DMS79 (cell line): ENCODE measurements around the gene SNAPC3.

Experiments used
- DNase-seq: peaks from one replicate; lab custom pipeline; 2025; lab: John Stamatoyannopoulos, UW

SNAPC3 gene

GRCh38 chr9:15492485-15493150 is 69.9 kb downstream of the SNAPC3 start:
- no peak for DNase-seq

DNA sequence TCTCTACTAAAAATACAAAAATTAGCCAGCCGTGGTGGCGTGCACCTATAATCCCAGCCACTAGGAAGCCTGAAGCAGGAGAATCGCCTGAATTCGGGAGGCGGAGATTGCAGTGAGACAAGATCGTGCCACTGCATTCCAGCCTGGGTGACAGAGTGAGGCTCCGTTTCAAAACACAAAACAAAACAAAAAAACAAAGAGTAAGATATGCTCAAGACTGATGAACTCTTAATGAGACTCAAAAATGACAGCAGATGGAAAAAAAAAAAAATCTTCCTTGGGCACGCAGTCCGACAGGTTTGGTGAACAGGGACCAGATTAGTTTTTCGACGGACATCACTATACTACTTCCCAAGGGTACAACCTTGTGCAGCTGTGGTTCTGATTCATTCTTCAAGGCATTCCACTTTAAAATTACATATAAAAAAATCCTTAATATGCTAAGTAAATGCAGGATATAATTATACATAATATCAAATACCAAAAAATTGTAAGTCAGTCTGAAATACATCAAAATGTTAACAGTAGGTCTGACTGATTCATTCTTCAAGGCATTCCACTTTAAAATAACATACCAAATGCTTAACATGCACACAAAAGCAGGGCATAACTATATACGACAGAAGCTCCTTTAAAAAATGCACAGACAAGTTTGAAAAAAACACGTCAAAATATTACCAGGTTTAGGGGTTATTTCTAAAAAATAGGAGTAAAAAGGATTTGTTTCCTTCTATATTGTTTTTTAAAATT is 75.7 kb downstream of the SNAPC3 start:
- DNase-seq, result no peak

- DNase-seq, result no peak
Measured at GRCh38 chr9:15499139-15499538, 76.5 kb downstream of the SNAPC3 start.

DNA sequence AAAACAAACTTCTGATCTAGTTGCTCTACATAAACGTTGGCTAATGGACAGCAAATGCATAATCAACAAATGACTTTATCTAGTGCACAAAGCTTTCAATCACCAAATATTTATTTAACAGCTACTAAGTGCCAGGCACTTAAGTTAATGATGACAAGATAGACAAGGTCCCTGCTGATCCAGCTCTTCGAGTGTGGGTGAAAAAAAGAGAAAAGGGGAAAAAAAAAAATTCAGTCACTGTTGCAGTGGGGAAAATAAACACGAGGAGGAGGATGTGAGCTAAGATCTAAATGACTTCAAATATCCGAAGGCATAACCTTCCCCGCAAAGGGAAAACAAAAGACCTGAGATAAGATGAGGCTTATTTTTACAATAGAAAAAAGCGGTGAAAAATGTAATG is 78.5 kb downstream of the SNAPC3 start:
- no peak for DNase-seq

DNA sequence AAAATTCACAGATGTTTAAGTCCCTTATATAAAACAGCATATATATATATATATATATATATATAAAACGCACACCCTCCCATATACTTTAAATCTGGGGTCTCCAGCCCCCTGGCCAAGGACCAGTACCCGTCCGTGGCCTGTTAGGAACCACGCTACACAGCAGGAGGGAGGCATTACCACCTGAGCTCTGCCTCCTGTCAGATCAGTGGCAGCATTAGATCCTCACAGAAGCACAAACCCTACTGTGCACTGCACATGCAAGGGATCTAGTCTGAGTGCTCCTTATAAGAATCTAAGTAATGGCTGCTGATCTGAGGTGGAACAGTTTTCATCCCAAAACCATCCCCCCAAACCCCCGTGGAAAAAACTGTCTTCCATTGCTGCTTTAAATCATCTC is 79.1 kb downstream of the SNAPC3 start:
- DNase-seq, result no peak

DNA sequence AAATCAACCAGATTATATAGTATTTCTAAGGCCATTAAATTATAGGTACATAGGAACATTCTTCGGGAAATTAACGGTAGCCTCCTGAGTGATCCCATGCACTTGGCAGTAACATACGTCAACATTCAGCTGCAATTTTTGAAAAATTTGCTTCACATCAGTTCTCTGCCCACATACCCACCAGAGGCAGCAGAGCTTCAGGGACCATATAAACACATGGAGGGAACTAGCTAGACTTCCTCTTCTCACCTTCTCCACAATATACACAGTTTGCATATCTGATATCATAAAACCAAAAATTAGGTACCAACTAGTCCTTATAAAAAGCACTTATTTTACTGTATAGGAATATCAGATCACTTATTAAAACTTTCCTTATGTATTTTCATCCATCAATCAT is 83.2 kb downstream of the SNAPC3 start:
- DNase-seq, result no peak

GRCh38 chr9:15509931-15510788 is 87.5 kb downstream of the SNAPC3 start:
- DNase-seq, result peak; percentile 29

- DNase-seq, result peak; percentile 83
Measured at GRCh38 chr9:15510789-15511575, 88.3 kb downstream of the SNAPC3 start, which contains the start of gene PSIP1. TSS of gene PSIP1 (minus strand) at chr9:15510970. CDS start at chr9:15510188, 782 bp downstream.
